A673 (cell line): ENCODE data around the gene PARVA. TPM values are rescaled to one million over a fixed set of nuclear protein-coding genes. Genes with fewer than 3 reads are reported as not detected.

ENCODE experiments used
- BruUV-seq: library from RNA; stranded (reverse); fragments of 400-500 nt; replicated peaks from 2 replicates; lab custom pipeline; 2021; lab: Mats Ljungman, UMichigan
- CTCF ChIA-PET: fragments of 300-600 bp; sonication (Branson Sonifier 250); formaldehyde crosslinking; loops from one replicate; lab custom pipeline; 2022; ENCODE audit warnings: antibody characterized with exemption; lab: Charles Lee
- POLR2A ChIA-PET: fragments of 300-600 bp; sonication (Branson Sonifier 250); formaldehyde crosslinking; loops from one replicate; lab custom pipeline; 2022; ENCODE audit warnings: antibody characterized with exemption; ENCODE audit not compliant: low non-redundant PET; lab: Charles Lee
- DNase-seq: peaks from one replicate; pipeline ENCODE4 v3.0.0-alpha.2; 2015; ENCODE audit warnings: low spot score
- H3K27ac ChIP-seq: fragments of 200-600 bp; sonication (generic); 2 replicates; pipeline ENCODE4 v1.5.1; 2016; ENCODE audit warnings: mixed run types, low read depth, mild to moderate bottlenecking, mixed read lengths, antibody characterized with exemption, low read length; ENCODE audit not compliant: poor library complexity, severe bottlenecking
- H3K27me3 ChIP-seq: fragments of 200-600 bp; sonication (generic); replicated peaks from 2 replicates; pipeline ENCODE4 v1.6.1; 2017; ENCODE audit warnings: mixed run types, low read depth, mild to moderate bottlenecking, mixed read lengths, antibody characterized with exemption, low read length; ENCODE audit not compliant: insufficient read depth, poor library complexity
- H3K36me3 ChIP-seq: fragments of 200-600 bp; sonication (generic); 2 replicates; pipeline ENCODE4 v1.6.1; 2016; ENCODE audit warnings: mixed run types, mild to moderate bottlenecking, mixed read lengths, antibody characterized with exemption, low read length; ENCODE audit not compliant: insufficient read depth, poor library complexity, severe bottlenecking
- H3K4me1 ChIP-seq: fragments of 200-600 bp; sonication (generic); 2 replicates; pipeline ENCODE4 v1.6.1; 2017; ENCODE audit warnings: mixed run types, mild to moderate bottlenecking, mixed read lengths, antibody characterized with exemption, low read length; ENCODE audit not compliant: insufficient read depth, poor library complexity, severe bottlenecking
- H3K4me3 ChIP-seq: fragments of 200-600 bp; sonication (generic); 2 replicates; pipeline ENCODE4 v1.5.1; 2016; ENCODE audit warnings: low read depth, mixed run types, mild to moderate bottlenecking, mixed read lengths, low read length; ENCODE audit not compliant: poor library complexity, severe bottlenecking
- H3K9me3 ChIP-seq: fragments of 200-600 bp; sonication (generic); 2 replicates; pipeline ENCODE4 v1.6.1; 2016; ENCODE audit warnings: mixed run types, low read depth, mild to moderate bottlenecking, mixed read lengths, antibody characterized with exemption, low read length; ENCODE audit not compliant: poor library complexity, severe bottlenecking
- EZH2 ChIP-seq: fragments of 200-600 bp; sonication (generic); IDR thresholded peaks from 2 replicates; pipeline ENCODE4 v1.6.1; 2017; ENCODE audit warnings: borderline replicate concordance, low read depth, mild to moderate bottlenecking, mixed read lengths, antibody characterized with exemption, low read length; ENCODE audit not compliant: poor library complexity, severe bottlenecking
- intact Hi-C: fragments of 100-400 bp; cut with micrococcal nuclease; formaldehyde crosslinking; loops from one replicate; pipeline ENCODE4 v1.10.0; 2022; ENCODE audit not compliant: unreplicated experiment
- total RNA-seq: library from RNA; stranded (reverse); gene quantifications from 2 replicates; pipeline ENCODE4 v1.2.3, GENCODE V29; 2021
- TF ChIP-seq, protein P1 (sequence below): fragments of 300-800, 200-600 bp; sonication (generic); conservative IDR thresholded peaks from 2 replicates; pipeline ENCODE4 v1.5.1; 2017; ENCODE audit warnings: low read depth, mild to moderate bottlenecking, antibody characterized with exemption, low read length, moderate library complexity, mixed read lengths

The PARVA gene
- total RNA-seq, 1 experiment from 2014 or later: 15.2 TPM

DNA sequence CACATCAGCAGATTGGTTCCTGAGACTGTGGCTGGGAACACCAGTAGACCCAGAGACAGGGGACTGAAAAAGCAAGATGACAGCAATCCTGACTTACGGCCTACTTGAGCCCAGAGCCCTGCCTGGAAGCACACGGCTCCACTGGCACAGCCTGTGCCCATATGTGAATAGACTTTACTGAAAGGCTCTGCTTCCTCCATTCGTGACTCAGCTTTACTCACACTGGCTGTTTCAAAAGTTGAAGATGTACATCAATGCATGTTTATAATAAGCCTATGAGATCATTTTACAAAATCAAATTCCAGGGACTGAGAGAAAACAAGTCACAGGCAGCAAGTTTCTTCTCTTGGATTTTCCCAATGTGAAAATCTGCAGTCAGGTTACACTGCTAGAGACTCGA is 162.2 kb downstream of the PARVA start:
- Histone ChIP-seq H3K4me1 (no peaks in the 10 kb centered on the region), H3K9me3 (no peaks in the 10 kb centered on the region), H3K27ac (no peak overlapping the region), H3K4me3 (no peak overlapping the region), H3K27me3 (no peaks in the 10 kb centered on the region), H3K36me3 (no peaks in the 10 kb centered on the region)
- ChIA-PET CTCF (no interaction called here), POLR2A (no interaction called here)
- no TSS peak for BruUV-seq
- DNase-seq: no peak
- TF ChIP-seq, protein P1, sequence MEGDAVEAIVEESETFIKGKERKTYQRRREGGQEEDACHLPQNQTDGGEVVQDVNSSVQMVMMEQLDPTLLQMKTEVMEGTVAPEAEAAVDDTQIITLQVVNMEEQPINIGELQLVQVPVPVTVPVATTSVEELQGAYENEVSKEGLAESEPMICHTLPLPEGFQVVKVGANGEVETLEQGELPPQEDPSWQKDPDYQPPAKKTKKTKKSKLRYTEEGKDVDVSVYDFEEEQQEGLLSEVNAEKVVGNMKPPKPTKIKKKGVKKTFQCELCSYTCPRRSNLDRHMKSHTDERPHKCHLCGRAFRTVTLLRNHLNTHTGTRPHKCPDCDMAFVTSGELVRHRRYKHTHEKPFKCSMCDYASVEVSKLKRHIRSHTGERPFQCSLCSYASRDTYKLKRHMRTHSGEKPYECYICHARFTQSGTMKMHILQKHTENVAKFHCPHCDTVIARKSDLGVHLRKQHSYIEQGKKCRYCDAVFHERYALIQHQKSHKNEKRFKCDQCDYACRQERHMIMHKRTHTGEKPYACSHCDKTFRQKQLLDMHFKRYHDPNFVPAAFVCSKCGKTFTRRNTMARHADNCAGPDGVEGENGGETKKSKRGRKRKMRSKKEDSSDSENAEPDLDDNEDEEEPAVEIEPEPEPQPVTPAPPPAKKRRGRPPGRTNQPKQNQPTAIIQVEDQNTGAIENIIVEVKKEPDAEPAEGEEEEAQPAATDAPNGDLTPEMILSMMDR: no peak
- TF ChIP-seq EZH2: no peak
- intact Hi-C loops: no loop called here

- Histone ChIP-seq H3K9me3 (no peaks in the 10 kb centered on the region), H3K27ac (no peak overlapping the region), H3K4me3 (no peak overlapping the region), H3K4me1 (no peaks in the 10 kb centered on the region), H3K27me3 (no peaks in the 10 kb centered on the region), H3K36me3 (no peaks in the 10 kb centered on the region)
- BruUV-seq: no TSS peak
- ChIA-PET POLR2A (no interaction called here), CTCF (interaction anchor here (0.6 kb wide), 1 partner anchor 422 kb away, joined by 7 read pairs; no protein-coding TSS in a partner anchor)
- peak; percentile 15 for DNase-seq
- TF ChIP-seq, protein P1: no peak
- no peak for TF ChIP-seq EZH2
- intact Hi-C loops: no loop called here
These were observed 162.8 kb downstream of the PARVA start for GRCh38 chr11:12540075-12540680.

- ChIA-PET POLR2A (no interaction called here), CTCF (no interaction called here)
- intact Hi-C loops: no loop called here
- Histone ChIP-seq H3K27me3 (no peaks in the 10 kb centered on the region), H3K9me3 (no peaks in the 10 kb centered on the region), H3K36me3 (no peaks in the 10 kb centered on the region), H3K27ac (no peak overlapping the region), H3K4me3 (no peak overlapping the region), H3K4me1 (no peaks in the 10 kb centered on the region)
- no peak for TF ChIP-seq EZH2
- TF ChIP-seq, protein P1: no peak
- no peak for DNase-seq
- BruUV-seq: no TSS peak
These were observed 163.7 kb downstream of the PARVA start for GRCh38 chr11:12540913-12541582.
